Measurements from ENCODE around the gene ABCC11.

Gene ABCC11

DNA sequence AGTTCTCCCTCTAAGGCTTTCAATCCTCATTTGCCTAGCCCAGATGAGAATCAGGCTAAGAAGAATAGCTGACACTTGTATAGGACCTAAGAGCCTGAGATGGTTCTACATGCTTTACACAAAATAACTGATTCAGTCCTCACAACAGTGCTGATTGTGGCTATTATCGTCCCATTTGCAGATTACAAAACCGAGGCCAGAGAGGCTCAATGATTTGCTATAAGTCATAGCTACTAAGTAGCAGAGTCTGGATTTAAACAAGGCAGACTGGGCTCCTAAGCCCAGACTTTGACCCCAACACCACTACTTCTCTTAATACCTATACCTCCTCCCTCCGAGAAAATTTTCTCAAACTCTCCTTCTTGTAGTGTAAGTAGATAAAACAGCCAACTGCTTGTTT lies 114.6 kb downstream of the ABCC11 start:
- no peak for TF ChIP-seq POLR2A (IDR thresholded peaks at IDR 0.05; ENCODE audit: low read length)
- TF ChIP-seq GATA1 (IDR thresholded peaks at IDR 0.05; ENCODE audit: low read depth, low read length) = no peak
- DNase-seq = no peak

DNA sequence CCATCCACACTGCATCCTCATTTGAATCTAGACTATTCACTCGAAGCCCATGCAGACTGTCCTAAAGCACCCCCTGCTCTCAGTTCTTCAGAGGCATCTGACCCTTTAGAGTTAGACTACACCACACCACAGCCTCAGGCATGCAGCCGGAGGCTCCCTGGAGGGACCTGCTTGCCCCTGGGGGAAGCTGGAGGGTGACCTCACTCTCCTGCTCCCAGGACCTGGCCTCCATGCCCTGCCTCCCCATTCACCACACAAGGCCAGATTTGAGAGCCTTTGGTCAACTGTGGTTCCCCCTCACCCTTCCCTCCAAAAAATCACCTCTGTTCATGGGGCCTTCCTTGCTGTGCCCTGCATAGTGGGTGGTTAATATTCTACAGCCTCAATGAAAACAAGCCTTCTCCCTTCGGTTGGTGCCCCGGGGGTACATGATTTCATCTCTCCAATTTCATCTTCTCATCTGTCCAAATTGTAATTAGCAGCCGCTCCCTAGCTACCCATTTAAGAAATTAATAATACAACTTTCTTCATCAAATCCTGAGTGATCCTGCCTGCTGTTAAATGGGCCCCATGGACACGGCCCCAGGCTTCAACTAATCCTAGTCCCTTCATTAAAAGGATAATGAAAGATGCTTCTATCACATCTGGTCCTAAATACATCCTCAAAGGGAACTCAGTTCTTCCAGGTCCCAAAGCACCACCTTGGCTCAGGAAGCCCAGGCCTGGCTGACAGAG lies 116.0 kb downstream of the ABCC11 start:
- TF ChIP-seq GATA1 (IDR thresholded peaks at IDR 0.05; ENCODE audit: low read depth, low read length) (no peak), POLR2A (IDR thresholded peaks at IDR 0.05; ENCODE audit: low read length) (no peak)
- no peak for DNase-seq

DNA sequence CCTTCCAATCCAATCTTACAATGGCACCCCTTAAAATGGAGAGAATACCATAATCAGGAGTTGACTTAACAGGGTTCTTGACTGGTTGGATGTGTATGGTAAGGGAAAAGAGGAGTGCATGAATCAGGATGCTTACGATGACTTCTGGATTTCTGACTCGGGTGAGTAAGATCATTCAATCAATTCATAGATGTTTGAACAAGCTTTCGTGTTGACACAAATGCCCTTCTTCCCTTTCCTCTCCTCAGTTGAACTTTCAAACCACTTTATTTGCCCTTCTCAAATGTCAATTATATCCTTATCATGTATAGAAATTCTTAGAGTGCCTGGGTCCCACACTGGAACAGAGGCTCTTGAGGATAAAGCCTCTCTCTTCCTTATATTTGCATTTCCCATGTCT lies 117.4 kb downstream of the ABCC11 start:
- no peak for DNase-seq
- no peak for TF ChIP-seq GATA1 (IDR thresholded peaks at IDR 0.05; ENCODE audit: low read depth, low read length)

- no peak for TF ChIP-seq POLR2A (IDR thresholded peaks at IDR 0.05; ENCODE audit: low read length)
- TF ChIP-seq GATA1 (IDR thresholded peaks at IDR 0.05; ENCODE audit: low read depth, low read length) = no peak
- DNase-seq = no peak
Observed at GRCh38 chr16:48128769-48129168, 118.6 kb downstream of the ABCC11 start.

DNA sequence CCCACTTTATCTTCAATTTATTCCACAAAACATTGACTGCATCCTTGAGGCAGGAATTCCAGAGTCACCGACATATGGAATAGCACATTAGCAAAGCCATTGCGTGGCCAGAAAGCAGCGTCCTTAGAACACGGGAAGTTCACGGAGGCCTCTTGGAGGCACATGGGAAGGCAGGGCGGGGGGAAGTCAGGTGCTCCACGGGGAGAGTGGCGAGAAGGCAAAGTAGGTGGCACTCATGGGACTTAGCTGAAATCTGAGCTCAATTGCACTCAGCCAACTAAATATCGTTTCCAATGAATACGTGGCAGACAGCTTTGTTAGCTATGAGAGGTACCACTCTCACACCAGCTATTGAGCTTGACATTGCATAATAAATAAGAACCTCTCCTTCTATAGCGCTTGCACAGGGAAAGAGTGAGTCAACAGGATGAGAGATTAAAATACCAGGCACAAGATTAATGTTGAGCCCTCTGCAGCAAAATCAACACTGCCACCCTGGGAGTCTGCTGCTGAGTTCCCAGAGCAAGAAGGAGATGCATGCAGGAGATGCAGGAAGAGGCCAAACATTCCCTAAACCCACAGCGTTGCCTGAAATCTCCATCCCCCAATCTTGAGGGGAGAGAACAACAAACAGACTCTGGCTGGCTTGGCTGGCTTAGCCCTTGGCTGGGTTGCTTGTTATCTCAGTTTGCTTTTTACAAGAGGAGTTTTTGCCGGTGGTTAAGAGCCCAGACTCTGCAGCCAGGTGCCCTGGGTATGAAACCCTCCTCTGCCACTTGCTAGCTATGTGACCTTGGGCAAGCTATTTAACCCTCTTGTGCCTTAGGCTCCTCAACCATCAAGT lies 120.3 kb downstream of the ABCC11 start:
- DNase-seq = no peak
- TF ChIP-seq POLR2A (IDR thresholded peaks at IDR 0.05; ENCODE audit: low read length) (no peak), GATA1 (IDR thresholded peaks at IDR 0.05; ENCODE audit: low read depth, low read length) (no peak)

GRCh38 chr16:48125888-48126287 lies 121.5 kb downstream of the ABCC11 start:
- TF ChIP-seq GATA1 (IDR thresholded peaks at IDR 0.05; ENCODE audit: low read depth, low read length) = no peak
- no peak for TF ChIP-seq POLR2A (IDR thresholded peaks at IDR 0.05; ENCODE audit: low read length)
- no peak for DNase-seq

DNA sequence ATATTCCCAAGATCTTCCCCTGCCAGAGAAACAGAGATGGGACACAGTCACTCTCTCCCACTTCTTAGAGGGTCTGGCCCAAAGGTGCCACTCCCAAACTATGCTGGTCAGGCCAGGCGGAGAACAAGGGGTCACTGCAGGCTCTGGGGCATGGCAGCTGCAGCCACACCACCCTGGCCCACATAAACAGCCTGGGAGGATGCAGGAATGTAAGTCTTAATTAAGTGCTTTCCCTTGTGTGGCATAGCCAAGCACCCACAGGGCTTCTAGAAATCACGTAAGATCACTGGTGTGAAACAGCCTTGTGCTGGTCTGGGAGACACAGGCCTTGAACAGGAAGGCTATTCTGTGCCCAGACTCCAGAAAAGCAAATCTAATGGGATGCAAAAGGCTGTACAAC lies 123.1 kb downstream of the ABCC11 start:
- no peak for TF ChIP-seq GATA1 (IDR thresholded peaks at IDR 0.05; ENCODE audit: low read depth, low read length)
- TF ChIP-seq POLR2A (IDR thresholded peaks at IDR 0.05; ENCODE audit: low read length) = no peak
- no peak for DNase-seq

GRCh38 chr16:48123104-48123788 lies 124.1 kb downstream of the ABCC11 start:
- TF ChIP-seq POLR2A (IDR thresholded peaks at IDR 0.05; ENCODE audit: low read length) (no peak), GATA1 (IDR thresholded peaks at IDR 0.05; ENCODE audit: low read depth, low read length) (no peak)
- DNase-seq = peak; percentile 34 to 69

DNA sequence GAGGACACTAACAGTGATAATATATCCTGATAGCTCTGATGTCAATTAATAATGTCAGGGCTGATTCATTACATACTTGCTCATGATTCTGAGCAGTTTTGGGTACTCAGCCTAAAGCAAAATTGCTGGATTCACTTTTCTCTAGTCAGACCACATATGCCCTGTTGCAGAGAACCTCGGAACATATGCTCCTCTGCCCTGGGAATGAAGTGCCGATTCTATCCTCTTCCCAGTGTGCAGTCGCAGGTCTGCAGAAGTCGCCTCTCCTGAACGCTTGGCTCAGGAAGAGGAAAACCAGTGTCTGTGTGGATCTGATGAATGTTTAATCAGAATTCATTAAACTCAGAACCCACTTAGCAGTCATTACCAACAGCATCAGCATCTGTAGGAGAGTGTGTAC lies 126.1 kb downstream of the ABCC11 start:
- DNase-seq = no peak
- TF ChIP-seq POLR2A (IDR thresholded peaks at IDR 0.05; ENCODE audit: low read length) (no peak), GATA1 (IDR thresholded peaks at IDR 0.05; ENCODE audit: low read depth, low read length) (no peak)

DNA sequence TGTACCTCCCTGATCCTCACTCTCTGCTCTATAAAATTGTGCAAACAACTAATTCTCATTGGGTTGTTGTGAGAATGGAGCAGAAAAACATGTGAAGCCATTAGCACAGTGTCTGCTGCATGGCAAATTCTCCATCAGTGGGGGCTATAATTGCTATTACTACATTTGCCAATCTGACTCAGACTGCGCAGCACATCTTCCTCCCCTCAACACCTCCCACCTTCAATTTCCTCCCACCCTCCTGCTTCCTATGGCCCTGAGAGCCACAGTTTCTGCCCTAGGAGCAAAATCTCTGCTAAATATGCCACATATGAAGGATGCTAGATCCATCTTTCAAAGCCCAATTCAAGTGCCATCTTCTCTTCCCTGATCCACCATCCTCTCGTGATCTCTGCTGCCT lies 128.5 kb downstream of the ABCC11 start:
- DNase-seq = no peak
- no peak for TF ChIP-seq GATA1 (IDR thresholded peaks at IDR 0.05; ENCODE audit: low read depth, low read length)
- TF ChIP-seq POLR2A (IDR thresholded peaks at IDR 0.05; ENCODE audit: low read length) = no peak

DNA sequence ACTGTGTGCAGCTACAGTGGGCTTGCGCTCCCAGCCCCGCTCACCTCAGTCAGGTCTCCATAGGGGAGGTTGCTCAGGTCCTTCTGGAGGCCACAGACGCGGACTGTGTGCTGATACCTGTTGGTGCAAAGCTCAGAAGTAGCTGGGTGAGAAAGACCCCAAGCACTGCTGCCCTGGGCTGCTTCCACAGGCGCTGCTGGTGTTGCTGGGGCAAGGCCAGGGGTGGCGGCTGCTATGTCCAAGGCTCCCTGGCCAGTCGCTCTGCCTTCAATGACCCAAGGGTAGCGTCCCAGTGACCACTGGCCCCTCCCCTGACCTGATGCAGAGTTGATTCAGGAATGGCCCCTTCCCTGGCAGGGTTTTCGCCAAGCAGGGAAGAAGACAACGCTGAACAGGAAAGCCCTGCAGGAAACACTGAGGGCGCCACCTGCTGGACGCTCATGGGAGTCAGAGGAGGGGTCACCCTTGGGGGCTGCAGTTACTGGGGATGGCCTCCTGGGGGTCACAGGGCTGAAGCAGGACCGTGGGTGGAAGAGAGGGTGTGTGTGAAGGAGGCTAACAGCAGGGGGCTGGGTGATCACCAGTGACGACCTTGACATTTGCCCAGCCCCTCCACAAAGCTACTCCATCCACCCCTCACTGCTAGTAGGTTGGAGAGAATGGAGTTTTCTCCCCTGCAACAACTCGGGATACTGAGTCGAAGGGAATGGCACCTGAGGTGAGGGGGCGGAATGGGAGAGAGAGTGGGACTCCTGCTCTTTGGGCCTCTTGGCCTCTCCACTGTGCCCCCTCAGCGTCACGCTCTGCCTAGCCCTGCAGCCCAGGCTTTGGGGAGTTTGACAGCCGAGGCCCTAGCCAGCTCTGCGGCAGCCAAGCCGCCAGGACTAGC lies 129.9 kb downstream of the ABCC11 start:
- DNase-seq = peak; percentile 68 to 76
- TF ChIP-seq GATA1 (IDR thresholded peaks at IDR 0.05; ENCODE audit: low read depth, low read length) (no peak), POLR2A (IDR thresholded peaks at IDR 0.05; ENCODE audit: low read length) (no peak)

Measured in erythroblast (primary cell).